ENCODE data around the gene ATL2.
A peak's percentile ranks its signal among the peaks of the same experiment; 100 is the strongest.

Gene ATL2

GRCh38 chr2:38317725-38318124, 59.3 kb downstream of the ATL2 start:
- DNase-seq (ENCODE audit: insufficient read length): no peak
- no peak for TF ChIP-seq POLR2A (IDR thresholded peaks at IDR 0.05; ENCODE audit: low read depth, low read length)
- no peak for TF ChIP-seq POLR2AphosphoS5 (IDR thresholded peaks at IDR 0.05; ENCODE audit: low read depth, low read length)
- no peak for TF ChIP-seq TAF1 (IDR thresholded peaks at IDR 0.05; ENCODE audit: borderline replicate concordance, low read depth, low read length)
- no peak for FAIRE-seq

GRCh38 chr2:38315707-38316333, 61.3 kb downstream of the ATL2 start:
- FAIRE-seq (no peak), DNase-seq (ENCODE audit: insufficient read length) (peak; percentile 13)
- TF ChIP-seq TAF1 (IDR thresholded peaks at IDR 0.05; ENCODE audit: borderline replicate concordance, low read depth, low read length) (no peak), POLR2AphosphoS5 (IDR thresholded peaks at IDR 0.05; ENCODE audit: low read depth, low read length) (no peak)

GRCh38 chr2:38308821-38309220, 68.3 kb downstream of the ATL2 start:
- TF ChIP-seq TAF1 (IDR thresholded peaks at IDR 0.05; ENCODE audit: borderline replicate concordance, low read depth, low read length) (no peak), POLR2AphosphoS5 (IDR thresholded peaks at IDR 0.05; ENCODE audit: low read depth, low read length) (no peak), POLR2A (IDR thresholded peaks at IDR 0.05; ENCODE audit: low read depth, low read length) (no peak)
- FAIRE-seq (no peak), DNase-seq (ENCODE audit: insufficient read length) (no peak)

GRCh38 chr2:38301969-38302702, 74.9 kb downstream of the ATL2 start:
- TF ChIP-seq TAF1 (IDR thresholded peaks at IDR 0.05; ENCODE audit: borderline replicate concordance, low read depth, low read length): no peak
- no peak for TF ChIP-seq POLR2AphosphoS5 (IDR thresholded peaks at IDR 0.05; ENCODE audit: low read depth, low read length)
- no peak for TF ChIP-seq POLR2A (IDR thresholded peaks at IDR 0.05; ENCODE audit: low read depth, low read length)
- FAIRE-seq: no peak
- DNase-seq (ENCODE audit: insufficient read length): no peak

GRCh38 chr2:38301340-38301968, 75.6 kb downstream of the ATL2 start:
- DNase-seq (ENCODE audit: insufficient read length): no peak
- TF ChIP-seq POLR2A (IDR thresholded peaks at IDR 0.05; ENCODE audit: low read depth, low read length) (no peak), TAF1 (IDR thresholded peaks at IDR 0.05; ENCODE audit: borderline replicate concordance, low read depth, low read length) (no peak), POLR2AphosphoS5 (IDR thresholded peaks at IDR 0.05; ENCODE audit: low read depth, low read length) (no peak)
- peak; percentile 61 for FAIRE-seq

GRCh38 chr2:38298539-38298938, 78.5 kb downstream of the ATL2 start:
- FAIRE-seq (peak; percentile 30), DNase-seq (ENCODE audit: insufficient read length) (no peak)
- no peak for TF ChIP-seq POLR2AphosphoS5 (IDR thresholded peaks at IDR 0.05; ENCODE audit: low read depth, low read length)
- no peak for TF ChIP-seq POLR2A (IDR thresholded peaks at IDR 0.05; ENCODE audit: low read depth, low read length)
- TF ChIP-seq TAF1 (IDR thresholded peaks at IDR 0.05; ENCODE audit: borderline replicate concordance, low read depth, low read length): no peak

GRCh38 chr2:38296197-38296780, 80.8 kb downstream of the ATL2 start:
- TF ChIP-seq POLR2A (IDR thresholded peaks at IDR 0.05; ENCODE audit: low read depth, low read length) (no peak), POLR2AphosphoS5 (IDR thresholded peaks at IDR 0.05; ENCODE audit: low read depth, low read length) (no peak), TAF1 (IDR thresholded peaks at IDR 0.05; ENCODE audit: borderline replicate concordance, low read depth, low read length) (no peak)
- no peak for FAIRE-seq
- no peak for DNase-seq (ENCODE audit: insufficient read length)

- FAIRE-seq (no peak), DNase-seq (ENCODE audit: insufficient read length) (no peak)
- TF ChIP-seq POLR2AphosphoS5 (IDR thresholded peaks at IDR 0.05; ENCODE audit: low read depth, low read length) (no peak), POLR2A (IDR thresholded peaks at IDR 0.05; ENCODE audit: low read depth, low read length) (no peak), TAF1 (IDR thresholded peaks at IDR 0.05; ENCODE audit: borderline replicate concordance, low read depth, low read length) (no peak)
Observed at GRCh38 chr2:38294597-38294996, 82.5 kb downstream of the ATL2 start.

GRCh38 chr2:38293152-38293865, 83.8 kb downstream of the ATL2 start:
- FAIRE-seq: peak; percentile 44
- no peak for TF ChIP-seq POLR2AphosphoS5 (IDR thresholded peaks at IDR 0.05; ENCODE audit: low read depth, low read length)
- TF ChIP-seq POLR2A (IDR thresholded peaks at IDR 0.05; ENCODE audit: low read depth, low read length): no peak
- no peak for TF ChIP-seq TAF1 (IDR thresholded peaks at IDR 0.05; ENCODE audit: borderline replicate concordance, low read depth, low read length)
- no peak for DNase-seq (ENCODE audit: insufficient read length)

- TF ChIP-seq POLR2AphosphoS5 (IDR thresholded peaks at IDR 0.05; ENCODE audit: low read depth, low read length) (no peak), POLR2A (IDR thresholded peaks at IDR 0.05; ENCODE audit: low read depth, low read length) (no peak), TAF1 (IDR thresholded peaks at IDR 0.05; ENCODE audit: borderline replicate concordance, low read depth, low read length) (no peak)
- FAIRE-seq: no peak
- no peak for DNase-seq (ENCODE audit: insufficient read length)
Observed at GRCh38 chr2:38290332-38290731, 86.7 kb downstream of the ATL2 start.

GRCh38 chr2:38284971-38285370, 92.1 kb downstream of the ATL2 start:
- TF ChIP-seq POLR2A (IDR thresholded peaks at IDR 0.05; ENCODE audit: low read depth, low read length): no peak
- DNase-seq (ENCODE audit: insufficient read length): no peak
- FAIRE-seq: no peak

Data from GM12892 (cell line).